Lung microvascular endothelial cell (primary cell): Measurements from ENCODE around the gene CMTM5. TPM values are rescaled to one million over a fixed set of nuclear protein-coding genes. Genes with fewer than 3 reads are reported as not detected.

Experiments
- DNase-seq, 2 donors: peaks; one replicate each; pipeline versions ENCODE4 v3.0.0 to v3.0.0-alpha.2; 2010; ENCODE audit warnings: low read depth in 2 of 2
- total RNA-seq: library from RNA; depleted of rRNA; stranded (reverse); fragments of >200 nt; gene quantifications from 2 replicates; pipeline ENCODE4 v1.2.1, GENCODE V29; 2014

CMTM5 gene
- total RNA-seq, 1 donor from 2014 or later, result not detected

- no peak for DNase-seq
Measured at GRCh38 chr14:23358042-23358441, 18.8 kb upstream of the CMTM5 start.

- DNase-seq, result no peak
Measured at GRCh38 chr14:23358553-23359166, 18.2 kb upstream of the CMTM5 start.

- DNase-seq, result no peak
Measured at GRCh38 chr14:23359167-23359626, 17.6 kb upstream of the CMTM5 start.

GRCh38 chr14:23359722-23360447 is 17.0 kb upstream of the CMTM5 start:
- no peak for DNase-seq

- no peak for DNase-seq
Measured at GRCh38 chr14:23360496-23360895, 16.4 kb upstream of the CMTM5 start.

- DNase-seq, result no peak
Measured at GRCh38 chr14:23361320-23361719, 15.5 kb upstream of the CMTM5 start.

- DNase-seq, result no peak
Measured at GRCh38 chr14:23361763-23362162, 15.1 kb upstream of the CMTM5 start.

- no peak for DNase-seq
Measured at GRCh38 chr14:23362200-23362599, 14.6 kb upstream of the CMTM5 start.

GRCh38 chr14:23364164-23365035 is 12.4 kb upstream of the CMTM5 start:
- no peak for DNase-seq

GRCh38 chr14:23365036-23365731 is 11.7 kb upstream of the CMTM5 start, which contains the start of gene EFS:
Gene EFS (minus strand): TSS chr14:23365172. CDS start chr14:23365025, 147 bp downstream.
- no peak for DNase-seq

- DNase-seq, result no peak
Measured at GRCh38 chr14:23365732-23366425, 11.0 kb upstream of the CMTM5 start.

GRCh38 chr14:23366426-23366921 is 10.4 kb upstream of the CMTM5 start:
- no peak for DNase-seq

- no peak for DNase-seq
Measured at GRCh38 chr14:23370221-23370620, 6.6 kb upstream of the CMTM5 start.

- no peak for DNase-seq
Measured at GRCh38 chr14:23371865-23372264, 5.0 kb upstream of the CMTM5 start.

- no peak for DNase-seq
Measured at GRCh38 chr14:23372509-23372908, 4.3 kb upstream of the CMTM5 start, which contains the start of gene IL25. Gene IL25 (plus strand): TSS chr14:23372809.

GRCh38 chr14:23373041-23373440 is 3.8 kb upstream of the CMTM5 start:
- DNase-seq, result no peak

GRCh38 chr14:23375527-23376251 is 1.2 kb upstream of the CMTM5 start:
- no peak for DNase-seq

GRCh38 chr14:23377198-23377550 is 328 bp downstream of the CMTM5 start:
- no peak for DNase-seq

- no peak for DNase-seq
Measured at GRCh38 chr14:23377573-23378563, 1.0 kb downstream of the CMTM5 start.
